DMS153 treated with DMSO at 0.1 percent for 48 hours (cell line): ENCODE results near the gene SLC34A3.

Experiments used
- DNase-seq: peaks from one replicate; lab custom pipeline; 2025; ENCODE audit not compliant: unreplicated experiment; lab: John Stamatoyannopoulos, UW

The SLC34A3 gene

GRCh38 chr9:137275203-137275587 lies 44.5 kb downstream of the SLC34A3 start:
- DNase-seq: no peak

DNA sequence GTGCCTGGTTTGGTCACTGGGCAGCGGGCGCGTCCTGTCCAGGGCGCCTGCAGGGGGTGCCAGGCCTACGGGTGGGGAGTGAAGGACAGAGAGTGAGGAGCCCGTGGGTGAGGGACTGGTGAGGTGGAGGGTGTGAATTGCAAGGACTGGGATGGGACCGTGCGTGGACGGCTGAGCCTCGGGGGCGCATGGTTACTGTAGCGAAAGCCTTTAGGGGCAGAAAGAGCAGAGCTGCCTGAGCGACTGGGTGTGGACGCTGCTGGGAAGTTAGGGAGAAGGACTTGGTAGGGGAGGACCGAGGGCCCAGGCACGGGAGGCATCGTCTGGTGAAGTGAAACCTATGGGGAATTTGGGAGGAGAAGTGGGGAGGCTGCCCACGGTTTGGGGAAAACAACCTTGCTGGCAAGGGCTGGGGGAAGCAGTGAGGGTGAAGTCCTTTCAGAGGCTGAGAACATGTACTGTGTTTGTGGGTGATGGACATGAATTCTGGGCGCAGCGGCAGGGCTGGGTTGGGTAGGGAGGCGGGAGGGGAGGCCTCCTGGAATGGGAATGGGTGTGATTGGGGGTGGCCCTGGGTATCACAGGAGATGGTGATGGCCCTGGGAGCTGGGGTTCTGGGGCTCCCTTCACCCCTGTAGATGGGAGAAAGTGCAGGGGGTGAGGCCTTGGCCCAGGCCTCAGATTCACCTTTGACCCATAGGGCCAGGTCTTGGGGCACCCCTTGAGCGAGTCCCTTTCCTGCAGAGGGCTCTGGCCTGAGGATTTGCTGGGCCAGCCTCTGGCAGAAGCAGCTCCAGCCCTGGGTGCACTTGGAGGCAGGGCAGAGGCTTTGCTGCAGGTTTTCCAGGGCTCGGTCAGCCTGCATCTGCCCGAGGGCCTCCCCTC lies 45.1 kb downstream of the SLC34A3 start:
- no peak for DNase-seq

GRCh38 chr9:137276473-137277328 lies 46.0 kb downstream of the SLC34A3 start:
- no peak for DNase-seq

GRCh38 chr9:137277329-137278041 lies 46.8 kb downstream of the SLC34A3 start, which contains the start of gene TOR4A:
Gene TOR4A (plus strand): TSS chr9:137277726. CDS start chr9:137278690, 964 bp downstream.
- DNase-seq: no peak

DNA sequence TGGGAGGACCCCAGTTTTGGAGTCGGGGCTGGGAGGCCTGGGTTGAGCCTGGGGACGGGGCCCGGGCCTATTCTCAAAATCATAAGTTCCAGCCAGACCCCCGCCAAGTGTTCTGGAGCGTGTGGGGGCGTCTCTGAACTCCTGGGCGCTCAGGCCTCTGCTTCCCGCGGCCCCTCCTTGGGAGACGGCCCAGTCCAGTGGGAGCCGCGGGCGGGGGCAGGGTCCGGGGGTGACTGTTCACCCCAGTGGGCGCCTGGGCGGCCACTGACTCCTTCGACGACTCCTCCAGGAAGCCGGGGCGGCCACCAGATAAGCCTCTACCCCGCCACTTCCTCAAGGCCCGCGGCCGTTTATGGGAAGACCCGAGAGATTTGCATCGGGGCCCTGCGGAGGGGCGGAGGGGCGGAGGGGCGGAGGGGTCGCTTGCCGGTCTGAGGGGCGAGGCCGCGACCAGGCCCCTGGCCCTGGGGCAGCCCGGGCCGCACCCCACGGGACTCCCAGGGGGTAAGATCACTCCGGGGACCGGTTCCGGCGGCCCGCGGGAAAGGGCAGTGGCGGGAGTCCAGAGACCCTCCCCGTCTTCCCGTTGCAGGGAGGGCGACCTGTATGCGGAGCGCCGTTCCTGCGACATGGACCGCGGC lies 47.5 kb downstream of the SLC34A3 start:
- no peak for DNase-seq

- no peak for DNase-seq
Observed at GRCh38 chr9:137278721-137279711, 48.3 kb downstream of the SLC34A3 start.

DNA sequence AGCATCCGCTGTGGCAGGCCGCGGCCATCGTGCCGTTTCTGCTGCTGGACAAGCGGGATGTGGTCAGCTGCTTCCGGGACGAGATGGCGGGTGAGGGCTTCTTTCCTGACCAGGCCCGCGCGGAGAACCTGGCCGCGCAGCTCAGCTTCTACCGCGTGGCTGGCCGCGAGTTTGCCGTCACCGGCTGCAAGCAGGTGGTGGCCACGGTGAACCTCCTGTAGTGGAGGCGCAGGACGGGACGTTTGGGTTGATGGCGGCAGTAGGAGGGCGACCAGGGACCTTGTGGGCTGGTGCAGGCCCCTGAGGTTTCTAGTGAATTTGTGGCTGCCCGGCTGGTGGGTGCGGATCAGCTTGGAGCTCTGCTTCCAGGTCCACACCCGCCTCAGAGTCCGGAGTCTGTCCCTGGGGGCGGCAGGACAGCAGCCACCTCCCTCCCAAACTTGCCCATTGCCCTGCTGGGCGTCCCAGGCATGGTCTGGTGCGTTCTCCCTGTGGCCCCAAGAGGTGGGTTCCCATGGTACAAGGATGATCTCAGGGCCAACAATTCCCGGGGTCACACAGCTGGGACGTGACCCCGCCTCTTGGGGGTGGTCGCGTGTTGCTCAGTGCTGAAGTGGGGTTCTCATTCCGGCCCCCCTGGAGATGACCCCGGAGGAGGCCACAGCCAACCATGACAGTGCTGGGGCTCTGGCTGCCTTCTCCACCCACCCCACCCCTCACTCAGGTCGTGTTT lies 49.2 kb downstream of the SLC34A3 start:
- DNase-seq: no peak

- DNase-seq: no peak
Observed at GRCh38 chr9:137280474-137281344, 50.0 kb downstream of the SLC34A3 start.

DNA sequence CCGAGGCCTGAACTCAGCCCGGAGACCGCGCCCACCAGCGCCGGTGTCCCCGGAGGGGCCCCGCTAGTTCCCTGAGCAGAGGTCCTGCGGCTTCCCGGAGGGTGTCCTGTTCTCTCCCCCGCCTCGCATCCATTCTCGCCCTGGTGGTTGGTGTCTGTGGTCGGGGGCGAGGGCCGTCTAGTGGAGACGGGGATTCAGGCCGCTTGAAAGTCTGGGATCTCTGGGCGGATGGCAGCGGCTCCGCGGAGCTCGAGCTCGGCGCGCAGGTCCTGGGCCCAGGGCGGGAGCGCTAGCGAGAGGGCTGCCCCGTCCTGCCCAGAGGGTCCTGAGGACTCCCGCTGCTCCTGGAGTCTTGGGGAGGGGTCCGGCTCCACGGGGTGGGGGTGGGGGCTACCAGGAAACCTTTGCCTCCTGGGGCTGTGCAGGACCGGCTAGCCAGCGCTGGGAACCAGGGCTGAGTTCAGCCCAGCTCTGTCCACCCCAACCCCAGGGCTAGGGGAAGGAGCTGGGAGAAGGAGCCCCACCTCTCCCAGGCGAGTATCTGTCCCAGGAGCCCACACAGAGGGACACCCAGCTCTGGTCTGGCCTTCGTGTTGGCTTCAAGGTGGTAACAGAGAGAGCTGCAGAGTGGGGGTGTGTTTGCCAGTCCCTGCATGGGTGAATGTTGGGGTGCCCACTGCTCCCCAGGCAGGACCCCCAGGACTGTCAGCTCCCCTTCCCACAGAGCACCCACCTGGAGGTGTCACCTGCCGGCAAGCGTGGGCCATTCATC lies 50.8 kb downstream of the SLC34A3 start:
- no peak for DNase-seq
